Endodermal cell (in vitro differentiated cells): Measurements from ENCODE around the gene TIMM13. TPM values are rescaled to one million over a fixed set of nuclear protein-coding genes. Genes with fewer than 3 reads are reported as not detected.

Source experiments
- DNase-seq: peaks from one replicate; pipeline ENCODE4 v3.0.0-alpha.2; 2017
- H3K27ac ChIP-seq: 2 replicates; pipeline ENCODE4 v1.5.1; 2013; ENCODE audit warnings: mild to moderate bottlenecking, low read depth, low read length, moderate library complexity
- H3K27me3 ChIP-seq: 2 replicates; pipeline ENCODE4 v1.6.1; 2013; ENCODE audit warnings: mild to moderate bottlenecking, low read length, moderate library complexity; ENCODE audit not compliant: insufficient read depth, control insufficient read depth, poor library complexity, severe bottlenecking
- H3K36me3 ChIP-seq: 2 replicates; pipeline ENCODE4 v1.7.0; 2013; ENCODE audit warnings: mild to moderate bottlenecking, low read length, moderate library complexity; ENCODE audit not compliant: control insufficient read depth, insufficient read depth
- H3K4me1 ChIP-seq: one replicate; pipeline ENCODE4 v1.7.0; 2013; ENCODE audit warnings: low read length; ENCODE audit not compliant: control insufficient read depth, insufficient read depth
- H3K4me3 ChIP-seq: 2 replicates; pipeline ENCODE4 v1.5.1; 2013; ENCODE audit warnings: mild to moderate bottlenecking, low read length, moderate library complexity
- H3K9ac ChIP-seq: 2 replicates; pipeline ENCODE4 v1.6.1; 2013; ENCODE audit warnings: mild to moderate bottlenecking, low read length, moderate library complexity; ENCODE audit not compliant: poor library complexity, severe bottlenecking; ENCODE audit errors: extremely low read depth
- H3K9me3 ChIP-seq: 2 replicates; pipeline ENCODE4 v1.6.1; 2013; ENCODE audit warnings: mild to moderate bottlenecking, low read length, moderate library complexity; ENCODE audit not compliant: control insufficient read depth
- H3K27ac Mint-ChIP-seq: 2 replicates; pipeline ENCODE4 v1.8.0; 2020; ENCODE audit warnings: mixed read lengths
- H3K27me3 Mint-ChIP-seq: 2 replicates; pipeline ENCODE4 v1.8.0; 2021; ENCODE audit warnings: mild to moderate bottlenecking, mixed read lengths; ENCODE audit not compliant: insufficient read depth
- H3K36me3 Mint-ChIP-seq: 2 replicates; pipeline ENCODE4 v1.8.0; 2020; ENCODE audit warnings: low read depth, mixed read lengths
- H3K4me1 Mint-ChIP-seq: 2 replicates; pipeline ENCODE4 v1.8.0; 2020; ENCODE audit warnings: mixed read lengths
- H3K4me3 Mint-ChIP-seq: 2 replicates; pipeline ENCODE4 v1.8.0; 2020; ENCODE audit warnings: mild to moderate bottlenecking, moderate library complexity, mixed read lengths
- H3K9me3 Mint-ChIP-seq: 2 replicates; pipeline ENCODE4 v1.8.0; 2020; ENCODE audit warnings: mild to moderate bottlenecking, mixed read lengths
- CTCF ChIP-seq: fragments of 200-600 bp; sonication (generic); conservative IDR thresholded peaks from 2 replicates; pipeline ENCODE4 v1.5.0; 2021; ENCODE audit warnings: antibody characterized with exemption, mild to moderate bottlenecking
- WGBS, 2 experiments: methylation state at CpG; one replicate each; pipeline versions ENCODE4 v1.1.5 to v1.1.7; 2013; ENCODE audit warnings: missing lambda C conversion rate in 2 of 2, mixed read lengths in 1 of 2; ENCODE audit not compliant: insufficient coverage in 1 of 2, insufficient read length in 1 of 2; 5-methylcytosine and 5-hydroxymethylcytosine counted together
- long read RNA-seq, 4 experiments: library from polyadenylated mRNA in 2 of 4; library from RNA in 1 of 4; library from capped mRNA in 1 of 4; stranded (forward) in 3 of 4; unstranded in 1 of 4; transcript quantifications; one replicate each; pipeline ENCODE4 v2.0.0, GENCODE V29; 2020 to 2021; ENCODE audit warnings: inconsistent platforms in 1 of 4
- polyA plus RNA-seq, 2 experiments: library from polyadenylated mRNA; stranded (reverse); fragments of 50-300 nt; gene quantifications; one replicate each; pipeline ENCODE4 v1.2.3, GENCODE V29; 2013
- total RNA-seq, 2 donors: library from RNA; stranded (reverse); fragmentation: NEBNext Ultra II Directional in 1 of 2; extraction: Animal tissue kit (Norgen Biotek cat#: 25700) in 1 of 2; gene quantifications; 2 replicates in 1 of 2; 3 replicates in 1 of 2; pipeline ENCODE4 v1.2.1, GENCODE V29; 2021

The TIMM13 gene
- 100 to 1,000 TPM; 149 to 175 TPM for total RNA-seq
- 96.0 TPM for polyA plus RNA-seq (2013, experiment 1 of 2)
- 86.4 TPM for polyA plus RNA-seq (2013, experiment 2 of 2)
- long read RNA-seq, experiment 1, transcript TIMM13-201 (3 exons, 1,973 nt): major isoform, 93 of 99 reads
- long read RNA-seq, experiment 1, partial matches to known transcripts: 6 of 99 reads
- long read RNA-seq, experiment 1, other reads (novel, unspliced or antisense): 0 of 99 reads
- long read RNA-seq, experiment 2, transcript TIMM13-201 (3 exons, 1,973 nt): major isoform, 115 of 116 reads
- long read RNA-seq, experiment 2, partial matches to known transcripts: 1 of 116 reads
- long read RNA-seq, experiment 2, other reads (novel, unspliced or antisense): 0 of 116 reads
- long read RNA-seq, experiment 3, transcript TIMM13-201 (3 exons, 1,973 nt): major isoform, 187 of 192 reads
- long read RNA-seq, experiment 3, partial matches to known transcripts: 0 of 192 reads
- long read RNA-seq, experiment 3, other reads (novel, unspliced or antisense): 4 of 192 reads
- long read RNA-seq, experiment 4, transcript TIMM13-201 (3 exons, 1,973 nt): major isoform, 60 of 67 reads
- long read RNA-seq, experiment 4, partial matches to known transcripts: 7 of 67 reads
- long read RNA-seq, experiment 4, other reads (novel, unspliced or antisense): 0 of 67 reads

- no peaks in the 10 kb centered on the region for H3K9me3 Mint-ChIP-seq
- peak within 1 kb of the TSS; percentile 99 for H3K27ac Mint-ChIP-seq
- peaks cover 24% of the 10 kb centered on the region for H3K36me3 ChIP-seq
- peak within 1 kb of the TSS; percentile 98 for H3K9ac ChIP-seq
- peaks cover 13% of the 10 kb centered on the region for H3K36me3 Mint-ChIP-seq
- no peaks in the 10 kb centered on the region for H3K27me3 Mint-ChIP-seq
- no peaks in the 10 kb centered on the region for H3K27me3 ChIP-seq
- no peak for TF ChIP-seq CTCF
- H3K4me1 ChIP-seq: no peaks in the 10 kb centered on the region
- 1 to 2% methylated on average over 36 to 77 of the region's 77 CpGs for WGBS, 2 experiments
- no peaks in the 10 kb centered on the region for H3K9me3 ChIP-seq
- peak within 1 kb of the TSS; percentile 86 for H3K4me3 Mint-ChIP-seq
- H3K4me1 Mint-ChIP-seq: peaks cover 11% of the 10 kb centered on the region
- peak within 1 kb of the TSS; percentile 93 for H3K27ac ChIP-seq
- peak within 1 kb of the TSS; percentile 92 for H3K4me3 ChIP-seq
- DNase-seq: peak; percentile 99
These were observed at the start of gene TIMM13 for GRCh38 chr19:2427429-2428320. Gene TIMM13, minus strand, starts transcription at chr19:2427586. Its CDS starts 53 bp downstream, at chr19:2427533.

GRCh38 chr19:2476451-2477140 lies 49.2 kb upstream of the TIMM13 start:
- Mint-ChIP-seq H3K4me1 (peaks cover 2% of the 10 kb centered on the region), H3K4me3 (peak overlapping the region; percentile 95), H3K27me3 (peaks cover 12% of the 10 kb centered on the region), H3K9me3 (peaks cover 4% of the 10 kb centered on the region), H3K36me3 (no peaks in the 10 kb centered on the region), H3K27ac (peak overlapping the region; percentile 97)
- Histone ChIP-seq H3K4me3 (peak overlapping the region; percentile 96), H3K9me3 (no peaks in the 10 kb centered on the region), H3K36me3 (no peaks in the 10 kb centered on the region), H3K9ac (peak overlapping the region; percentile 89), H3K27ac (no peak overlapping the region), H3K27me3 (no peaks in the 10 kb centered on the region), H3K4me1 (peaks cover 4% of the 10 kb centered on the region)
- 0% methylated on average over 10 to 42 of the region's 42 CpGs for WGBS, 2 experiments
- TF ChIP-seq CTCF: no peak
- peak; percentile 83 for DNase-seq
